Stimulated activated CD4-positive, alpha-beta T cell treated with anti-CD3 and anti-CD28 coated beads, Interleukin-15, amount 100 ng/mL, for 1 hour (primary cell): ENCODE data around the gene RRP8.

Source experiments
- DNase-seq, 2 donors: peaks; one replicate each; pipeline ENCODE4 v3.0.0-alpha.2; 2020; ENCODE audit warnings: low read depth in 1 of 2, low spot score in 1 of 2

Gene RRP8

GRCh38 chr11:6546735-6547134 is 56.7 kb downstream of the RRP8 start:
- DNase-seq = no peak

GRCh38 chr11:6545917-6546605 is 57.4 kb downstream of the RRP8 start:
- DNase-seq = no peak
